Stimulated activated CD4-positive, alpha-beta T cell treated with anti-CD3 and anti-CD28 coated beads, Interleukin-15, amount 100 ng/mL, for 24 hours (primary cell): ENCODE data around the gene SCAF4.

Experiments used
- DNase-seq: peaks from one replicate; pipeline ENCODE4 v3.0.0-alpha.2; 2020

The SCAF4 gene

DNA sequence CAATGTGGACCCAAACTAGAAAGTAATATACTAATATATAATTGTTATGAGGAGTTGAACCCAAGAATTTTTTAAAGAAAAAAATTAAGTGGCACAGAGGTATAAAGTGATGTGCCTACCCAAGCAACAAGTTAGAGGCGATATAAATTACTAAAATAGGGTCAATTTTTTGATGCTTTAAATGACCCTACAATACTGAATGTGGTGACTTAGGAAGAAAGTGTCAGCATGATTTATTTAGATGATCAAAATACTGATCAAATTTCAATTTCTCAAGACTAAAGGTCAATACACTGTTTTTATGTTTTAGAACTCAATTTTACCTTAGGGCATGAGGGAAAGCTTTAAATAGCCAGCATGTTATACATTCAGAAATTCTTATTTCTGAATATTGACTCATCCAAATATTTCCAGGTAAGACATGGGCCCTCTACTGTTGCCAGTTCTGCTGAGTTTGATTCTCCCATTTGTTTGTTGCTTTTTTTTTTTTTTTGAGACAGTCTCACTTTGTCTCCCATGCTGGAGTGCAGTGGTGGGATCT, 20.1 kb downstream of the SCAF4 start:
- no peak for DNase-seq

DNA sequence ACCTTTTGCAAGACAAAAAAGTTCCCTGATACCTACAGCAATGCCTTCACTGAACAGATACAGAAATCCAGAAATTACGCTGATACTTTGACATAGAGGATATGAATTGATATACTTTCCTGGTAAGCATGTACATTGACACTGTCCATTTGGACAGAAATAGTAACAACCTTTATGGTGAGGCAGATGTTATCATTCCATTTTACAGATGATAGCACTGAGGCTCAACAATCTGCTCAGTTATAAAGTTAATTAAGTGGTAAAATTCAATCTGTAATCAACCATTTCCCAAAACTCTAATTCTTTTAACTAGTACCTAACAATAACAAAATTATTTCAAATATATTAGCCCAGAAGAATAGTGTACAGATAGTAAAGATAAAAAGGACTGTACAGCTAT, 20.6 kb downstream of the SCAF4 start:
- no peak for DNase-seq

- no peak for DNase-seq
Observed at GRCh38 chr21:31710586-31710985, 21.3 kb downstream of the SCAF4 start.

- DNase-seq = no peak
Observed at GRCh38 chr21:31708541-31708940, 23.4 kb downstream of the SCAF4 start.

DNA sequence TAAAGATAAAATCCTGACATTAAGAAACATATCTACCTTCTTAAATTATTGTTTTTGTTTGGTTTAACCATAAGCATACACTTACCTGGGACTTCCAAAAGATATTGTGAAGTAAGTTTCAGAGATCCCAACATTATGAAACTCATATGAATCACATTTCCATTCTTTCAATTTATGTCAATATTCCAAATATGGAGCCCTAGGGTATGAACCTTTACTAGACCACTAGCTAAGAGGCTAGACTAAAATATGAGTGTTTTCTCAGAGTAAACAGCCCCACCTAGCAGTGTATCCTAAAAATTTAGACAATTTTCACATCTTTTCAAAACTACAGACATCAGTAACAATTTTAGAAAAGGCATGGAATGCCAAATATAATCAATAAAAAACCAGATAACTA, 24.4 kb downstream of the SCAF4 start:
- no peak for DNase-seq

- DNase-seq = no peak
Observed at GRCh38 chr21:31706562-31706961, 25.4 kb downstream of the SCAF4 start.

GRCh38 chr21:31700040-31700439, 31.9 kb downstream of the SCAF4 start:
- no peak for DNase-seq

GRCh38 chr21:31698461-31698860, 33.5 kb downstream of the SCAF4 start:
- no peak for DNase-seq

DNA sequence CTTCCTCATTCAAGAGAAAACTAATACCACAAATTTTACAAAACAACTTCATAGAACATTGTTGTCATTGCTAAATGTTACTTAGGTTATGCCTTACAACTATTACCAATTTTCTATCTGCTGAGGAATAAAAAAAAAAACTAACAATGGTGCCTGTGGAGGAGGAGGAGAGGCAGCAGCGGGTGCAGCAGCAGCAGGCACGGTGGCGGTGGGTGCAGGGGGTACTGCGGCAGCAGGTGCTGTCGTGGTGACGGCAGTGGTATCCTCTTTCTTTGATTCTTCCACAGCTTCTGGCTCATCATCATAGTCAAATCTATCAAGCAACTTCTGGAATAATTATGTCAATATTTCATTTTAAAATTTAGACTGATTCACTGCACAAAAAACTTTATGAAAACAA, 35.5 kb downstream of the SCAF4 start:
- no peak for DNase-seq

- DNase-seq = no peak
Observed at GRCh38 chr21:31693222-31693621, 38.7 kb downstream of the SCAF4 start.

DNA sequence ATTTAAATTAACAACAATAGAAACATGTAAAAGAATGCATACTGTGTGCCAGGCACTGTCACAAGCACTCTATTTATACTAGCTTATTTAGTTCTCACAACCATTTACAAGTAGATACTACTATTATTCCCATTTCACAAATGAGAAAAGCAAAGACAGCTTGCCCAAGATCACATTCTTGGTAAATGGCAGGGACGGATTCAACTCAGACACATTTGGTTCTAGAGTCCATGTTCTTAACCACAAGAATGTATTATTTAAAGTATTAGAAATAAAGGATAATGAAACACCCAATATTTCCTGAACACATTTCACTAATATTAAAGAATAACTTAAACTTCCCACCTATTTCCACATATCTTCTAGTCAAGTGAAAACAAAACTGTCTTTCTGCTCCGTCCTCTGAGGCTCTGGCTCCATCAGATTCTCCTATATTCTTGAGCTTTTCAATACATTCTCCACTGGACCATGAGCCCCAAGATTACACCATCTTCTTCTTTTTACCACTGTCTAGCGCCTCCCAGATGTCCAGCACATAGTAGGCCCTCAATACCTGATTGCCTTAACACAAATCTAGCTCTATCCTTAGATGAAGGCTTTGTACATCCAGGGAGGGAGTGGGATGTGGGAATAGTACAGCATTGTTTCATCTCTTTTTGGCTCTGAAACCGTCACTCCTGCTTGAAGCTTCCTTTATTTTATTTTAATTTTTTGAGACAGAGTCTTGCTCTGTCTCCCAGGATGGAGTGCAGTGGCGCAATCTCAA, 43.1 kb downstream of the SCAF4 start:
- no peak for DNase-seq

- DNase-seq = no peak
Observed at GRCh38 chr21:31687108-31687507, 44.8 kb downstream of the SCAF4 start.

DNA sequence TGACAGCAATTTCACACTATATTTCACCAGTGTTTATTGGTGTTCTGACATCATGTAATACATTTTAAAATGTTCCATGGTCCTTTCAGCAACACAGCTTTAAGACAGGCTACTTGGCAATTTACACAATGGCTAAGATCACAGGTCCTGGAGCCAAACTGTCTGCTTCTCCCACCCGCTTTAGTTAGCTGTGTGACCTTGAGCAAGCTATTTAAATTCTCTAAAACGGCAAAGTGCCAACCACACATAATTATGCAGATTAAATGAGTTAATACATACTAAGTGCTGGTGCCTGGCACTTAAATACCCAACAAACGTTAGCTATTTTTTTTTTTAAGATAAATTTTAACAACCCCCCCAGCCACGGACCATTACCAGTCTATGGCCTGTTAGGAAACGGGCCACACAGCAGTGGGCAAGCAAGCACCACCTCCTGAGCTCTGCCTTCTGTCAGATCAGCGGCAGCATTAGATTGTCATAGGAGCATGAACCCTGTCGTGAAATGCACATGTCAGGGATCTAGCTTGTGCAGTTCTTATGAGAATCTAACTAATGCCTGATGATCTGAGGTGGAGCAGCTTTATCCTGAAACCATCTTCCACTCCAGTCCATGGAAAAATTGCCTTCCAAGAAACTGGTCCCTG, 45.5 kb downstream of the SCAF4 start:
- DNase-seq = no peak

- DNase-seq = no peak
Observed at GRCh38 chr21:31684918-31685317, 47.0 kb downstream of the SCAF4 start.

GRCh38 chr21:31683029-31683428, 48.9 kb downstream of the SCAF4 start:
- no peak for DNase-seq

- no peak for DNase-seq
Observed at GRCh38 chr21:31682620-31683019, 49.3 kb downstream of the SCAF4 start.

DNA sequence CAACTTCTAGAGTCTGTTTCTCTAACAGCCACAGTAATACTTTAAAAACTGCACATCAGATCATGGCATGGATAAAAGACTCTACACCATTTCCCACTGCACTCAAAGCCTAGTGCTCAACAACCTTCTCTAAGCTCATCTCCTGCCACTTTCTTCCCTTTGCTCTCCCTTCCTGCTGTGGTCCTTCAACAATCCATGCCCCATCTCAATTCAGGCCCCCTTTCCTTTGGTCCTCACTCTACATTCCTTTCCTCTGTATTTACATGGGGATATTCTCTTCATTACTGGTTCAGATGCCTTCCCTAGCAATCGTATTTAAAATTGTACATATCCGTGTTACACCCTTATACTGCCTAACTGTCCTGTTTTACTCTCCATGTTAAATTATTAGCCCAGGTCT, 53.4 kb downstream of the SCAF4 start:
- no peak for DNase-seq

GRCh38 chr21:31677047-31677446, 54.9 kb downstream of the SCAF4 start:
- DNase-seq = no peak

DNA sequence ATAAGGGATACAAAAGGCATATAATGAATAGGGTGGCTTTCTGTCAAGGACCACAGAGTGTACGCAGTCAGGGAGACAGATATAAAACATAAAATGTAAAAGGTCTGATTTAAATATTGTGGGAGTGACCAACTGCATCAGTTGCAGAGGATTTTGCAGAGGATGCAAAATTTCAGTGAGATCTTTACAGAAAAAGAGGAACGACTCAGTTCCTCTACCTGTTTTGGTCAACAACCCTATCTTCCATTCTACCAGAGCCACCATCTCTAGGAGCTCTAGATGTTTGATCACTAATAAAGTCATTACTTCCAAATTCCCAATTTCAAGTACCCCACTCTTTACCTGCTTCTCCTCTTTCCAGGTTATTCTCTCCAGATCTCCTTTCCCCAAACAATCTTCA, 56.0 kb downstream of the SCAF4 start:
- DNase-seq = no peak

- no peak for DNase-seq
Observed at GRCh38 chr21:31675318-31675717, 56.6 kb downstream of the SCAF4 start.

DNA sequence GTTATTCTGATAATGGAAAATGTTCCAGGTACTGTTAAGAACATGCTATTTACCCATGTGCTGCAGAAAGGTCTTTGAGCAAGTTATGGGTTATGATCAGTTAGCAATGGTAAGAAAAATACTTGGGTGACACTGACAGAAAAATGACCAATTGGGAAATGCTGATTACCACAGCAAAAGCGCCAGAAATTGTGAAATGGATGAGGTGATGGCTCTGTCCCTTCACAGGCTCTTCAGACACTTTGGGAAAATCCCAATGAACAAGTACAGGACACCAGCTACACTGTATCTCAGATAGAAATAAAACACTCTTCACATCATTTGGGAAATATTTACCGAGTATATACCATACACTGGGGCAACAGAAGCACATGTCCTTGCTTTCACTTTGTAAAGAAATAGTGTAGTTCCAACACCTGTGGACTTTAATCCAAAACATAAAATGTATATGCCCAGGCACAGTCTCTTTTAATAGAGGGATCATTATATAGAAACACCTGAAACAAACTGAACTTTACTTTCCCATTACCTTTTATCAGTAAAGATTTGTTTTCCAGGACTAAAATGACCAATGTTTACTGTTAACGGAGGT, 58.5 kb downstream of the SCAF4 start:
- DNase-seq = no peak

DNA sequence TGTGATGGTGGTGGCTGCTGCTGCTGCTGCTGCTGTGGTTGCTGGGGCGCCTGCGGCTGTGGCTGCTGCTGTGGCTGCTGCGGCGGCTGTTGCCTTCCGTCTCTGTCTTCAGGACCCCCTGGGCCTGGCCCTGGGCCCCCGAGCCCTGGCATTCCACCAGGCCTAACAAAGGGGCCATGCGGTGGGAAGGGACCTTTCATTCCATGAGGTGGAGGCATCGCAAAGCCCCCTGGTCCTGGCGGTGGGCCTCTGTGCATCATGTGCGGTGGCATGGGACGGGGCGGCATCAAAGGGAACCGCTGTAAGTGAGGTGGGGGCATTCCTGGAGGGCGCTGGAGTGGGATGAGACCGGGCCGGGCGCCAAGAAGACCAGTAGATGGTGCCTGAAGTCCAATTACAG, 60.0 kb downstream of the SCAF4 start:
- no peak for DNase-seq

DNA sequence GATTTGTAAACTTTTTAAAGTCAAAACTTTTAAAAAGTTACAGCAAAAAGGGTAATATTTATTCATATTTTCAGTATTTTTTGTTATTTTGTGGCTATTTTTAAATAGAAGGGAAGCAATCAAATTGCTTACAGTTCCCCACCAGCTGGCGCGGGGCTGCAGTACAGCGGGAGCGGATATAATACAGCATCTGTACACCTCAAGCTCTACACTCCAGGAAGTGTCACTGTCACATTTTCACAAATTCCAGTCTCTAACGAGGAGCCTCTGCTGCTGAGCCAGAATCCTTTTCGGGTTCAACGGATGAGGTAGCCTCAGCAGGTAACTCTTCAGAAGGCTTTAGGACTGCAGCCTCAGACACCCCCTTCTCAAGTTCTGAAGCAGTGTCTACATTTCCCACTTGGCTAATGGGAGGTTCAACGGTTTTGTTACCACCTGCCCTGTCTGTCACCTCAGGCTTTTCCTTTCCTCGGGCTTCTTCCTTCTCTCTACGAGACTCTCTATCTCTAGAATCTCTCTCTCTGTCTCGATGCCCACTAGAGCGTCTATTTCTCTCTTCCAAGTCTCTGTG, 60.7 kb downstream of the SCAF4 start:
- DNase-seq = no peak

DNA sequence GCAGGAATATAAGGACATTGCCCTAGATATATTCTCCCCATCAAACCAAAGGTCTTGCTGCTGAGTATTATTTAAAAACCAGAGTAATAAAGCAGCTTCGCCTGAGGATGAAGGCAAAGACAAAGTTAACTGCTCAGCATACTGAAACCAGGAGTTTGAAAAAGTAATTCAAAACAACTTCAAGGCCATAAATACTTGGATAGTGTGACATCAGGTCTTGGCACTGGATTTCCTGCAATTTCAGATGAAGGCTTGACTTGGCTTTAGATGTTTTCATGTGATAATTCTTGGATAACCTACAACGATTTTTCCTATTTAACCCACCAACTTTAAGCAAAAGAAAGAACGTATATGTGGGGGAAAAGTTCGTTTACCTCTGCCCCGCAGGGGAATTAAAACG, 61.8 kb downstream of the SCAF4 start:
- no peak for DNase-seq
